Prostate gland (tissue), 2 donors: Measurements from ENCODE around the gene TNRC18. TPM values are rescaled to one million over a fixed set of nuclear protein-coding genes. Genes with fewer than 3 reads are reported as not detected.
"Not testable (repeated sequence)": the region's sequence is repeated elsewhere in the genome, so short reads cannot be mapped to it uniquely, and the experiment has no call there.

ENCODE experiments used
- DNase-seq: peaks from one replicate; pipeline ENCODE4 v3.0.0-alpha.2; 2019; ENCODE audit warnings: low spot score
- H3K27ac ChIP-seq, 2 donors: fragments of 200-600 bp; sonication (generic); 2 replicates each; pipeline ENCODE4 v1.5.1; 2017 to 2019
- H3K27me3 ChIP-seq: fragments of 200-600 bp; sonication (generic); replicated peaks from 2 replicates; pipeline ENCODE4 v1.5.1; 2019; ENCODE audit not compliant: insufficient read depth
- H3K36me3 ChIP-seq, 2 donors: fragments of 200-600 bp; sonication (generic); 1 replicate in 1 of 2; 2 replicates in 1 of 2; pipeline versions ENCODE4 v1.5.1 to v1.8.1; 2017 to 2019
- H3K4me1 ChIP-seq: fragments of 200-600 bp; sonication (generic); replicated peaks from 2 replicates; pipeline ENCODE4 v1.5.1; 2019
- H3K4me3 ChIP-seq, 2 donors: fragments of 200-600 bp; sonication (generic); 2 replicates each; pipeline ENCODE4 v1.5.1; 2017 to 2019
- H3K9me3 ChIP-seq: fragments of 200-600 bp; sonication (generic); 2 replicates; pipeline ENCODE4 v1.5.1; 2017
- POLR2A ChIP-seq: fragments of 450-650 bp; IDR thresholded peaks from one replicate; pipeline ENCODE4 v1.6.1; 2016; ENCODE audit warnings: antibody characterized with exemption, mild to moderate bottlenecking
- POLR2AphosphoS5 ChIP-seq: sonication (generic); formaldehyde crosslinking; IDR thresholded peaks from one replicate; pipeline ENCODE4 v1.6.1; 2017; ENCODE audit warnings: antibody characterized with exemption
- WGBS: methylation state at CpG from one replicate; pipeline ENCODE4 v1.1.5; 2018; 5-methylcytosine and 5-hydroxymethylcytosine counted together
- intact Hi-C: fragments of 100-400 bp; cut with DNase I; formaldehyde crosslinking; loops from one replicate; pipeline ENCODE4 v1.14.2; 2022
- total RNA-seq, 2 donors: library from RNA; depleted of rRNA; stranded (reverse); fragments of >200 nt; gene quantifications; one replicate each; pipeline ENCODE4 v1.1.0, GENCODE V29; 2016
- TF ChIP-seq, protein P1 (sequence below), 4 experiments: fragments of 200-600 bp in 2 of 4; fragments of 450-650 bp in 2 of 4; sonication (generic) in 2 of 4; IDR thresholded peaks; 1 replicate in 3 of 4; 2 replicates in 1 of 4; pipeline ENCODE4 v1.5.1; 2016 to 2019; ENCODE audit warnings: antibody characterized with exemption in 4 of 4, mild to moderate bottlenecking in 2 of 4, moderate library complexity in 2 of 4

Gene TNRC18
- total RNA-seq, 2 donors from 2014 or later = 138 to 290 TPM

GRCh38 chr7:5333121-5334045, 90.3 kb downstream of the TNRC18 start:
- H3K4me3 ChIP-seq = no peak overlapping the region
- TF ChIP-seq POLR2A = no peak
- no peak for TF ChIP-seq POLR2AphosphoS5
- TF ChIP-seq, protein P1, sequence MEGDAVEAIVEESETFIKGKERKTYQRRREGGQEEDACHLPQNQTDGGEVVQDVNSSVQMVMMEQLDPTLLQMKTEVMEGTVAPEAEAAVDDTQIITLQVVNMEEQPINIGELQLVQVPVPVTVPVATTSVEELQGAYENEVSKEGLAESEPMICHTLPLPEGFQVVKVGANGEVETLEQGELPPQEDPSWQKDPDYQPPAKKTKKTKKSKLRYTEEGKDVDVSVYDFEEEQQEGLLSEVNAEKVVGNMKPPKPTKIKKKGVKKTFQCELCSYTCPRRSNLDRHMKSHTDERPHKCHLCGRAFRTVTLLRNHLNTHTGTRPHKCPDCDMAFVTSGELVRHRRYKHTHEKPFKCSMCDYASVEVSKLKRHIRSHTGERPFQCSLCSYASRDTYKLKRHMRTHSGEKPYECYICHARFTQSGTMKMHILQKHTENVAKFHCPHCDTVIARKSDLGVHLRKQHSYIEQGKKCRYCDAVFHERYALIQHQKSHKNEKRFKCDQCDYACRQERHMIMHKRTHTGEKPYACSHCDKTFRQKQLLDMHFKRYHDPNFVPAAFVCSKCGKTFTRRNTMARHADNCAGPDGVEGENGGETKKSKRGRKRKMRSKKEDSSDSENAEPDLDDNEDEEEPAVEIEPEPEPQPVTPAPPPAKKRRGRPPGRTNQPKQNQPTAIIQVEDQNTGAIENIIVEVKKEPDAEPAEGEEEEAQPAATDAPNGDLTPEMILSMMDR (IDR thresholded peaks at IDR 0.05) = no peak
- no peak for DNase-seq
- H3K9me3 ChIP-seq = no peaks in the 10 kb centered on the region
- H3K27ac ChIP-seq = no peak overlapping the region
- H3K4me1 ChIP-seq = no peaks in the 10 kb centered on the region
- H3K36me3 ChIP-seq = peaks cover 0 to 6% of the 10 kb centered on the region in 2 donors
- WGBS = 88% methylated on average over 32 of the region's 32 CpGs
- no peaks in the 10 kb centered on the region for H3K27me3 ChIP-seq
- intact Hi-C loops = no loop called here

GRCh38 chr7:5332579-5332978, 91.1 kb downstream of the TNRC18 start:
- TF ChIP-seq, protein P1 (IDR thresholded peaks at IDR 0.05) = no peak
- TF ChIP-seq POLR2A (no peak), POLR2AphosphoS5 (no peak)
- H3K4me3 ChIP-seq = no peak overlapping the region
- H3K4me1 ChIP-seq = no peaks in the 10 kb centered on the region
- intact Hi-C loops = no loop called here
- no peaks in the 10 kb centered on the region for H3K27me3 ChIP-seq
- no peaks in the 10 kb centered on the region for H3K9me3 ChIP-seq
- 88% methylated on average over 42 of the region's 43 CpGs for WGBS
- DNase-seq = no peak
- no peak overlapping the region for H3K27ac ChIP-seq
- H3K36me3 ChIP-seq = peaks cover 0 to 6% of the 10 kb centered on the region in 2 donors

GRCh38 chr7:5330288-5330687, 93.3 kb downstream of the TNRC18 start:
- Histone ChIP-seq H3K4me1 (no peaks in the 10 kb centered on the region), H3K27ac (no peak overlapping the region), H3K9me3 (no peaks in the 10 kb centered on the region), H3K27me3 (no peaks in the 10 kb centered on the region), H3K4me3 (no peak overlapping the region), H3K36me3 (peaks cover 0 to 6% of the 10 kb centered on the region in 2 donors)
- 96% methylated on average over 3 of the region's 3 CpGs for WGBS
- no peak for DNase-seq
- TF ChIP-seq, protein P1 (IDR thresholded peaks at IDR 0.05) = no peak
- TF ChIP-seq POLR2A (no peak), POLR2AphosphoS5 (no peak)
- intact Hi-C loops = no loop called here

- no peak for DNase-seq
- Histone ChIP-seq H3K27me3 (no peaks in the 10 kb centered on the region), H3K4me3 (no peak overlapping the region), H3K36me3 (peaks cover 3 to 20% of the 10 kb centered on the region in 2 donors), H3K9me3 (no peaks in the 10 kb centered on the region), H3K4me1 (no peaks in the 10 kb centered on the region), H3K27ac (no peak overlapping the region)
- TF ChIP-seq, protein P1 (IDR thresholded peaks at IDR 0.05) = no peak
- TF ChIP-seq POLR2A (no peak), POLR2AphosphoS5 (no peak)
- WGBS = 93% methylated on average over 10 of the region's 10 CpGs
- intact Hi-C loops = no loop called here
These were observed 98.7 kb downstream of the TNRC18 start for GRCh38 chr7:5324961-5325360.

GRCh38 chr7:5323800-5324781, 99.5 kb downstream of the TNRC18 start:
- DNase-seq, H3K9me3 ChIP-seq, H3K4me1 ChIP-seq, intact Hi-C loops, H3K27ac ChIP-seq, H3K27me3 ChIP-seq, H3K4me3 ChIP-seq: not testable (repeated sequence)
- WGBS = 95% methylated on average over 20 of the region's 31 CpGs
- H3K36me3 ChIP-seq = peaks cover 3 to 23% of the 10 kb centered on the region in 2 donors
